ENCODE results near the gene IYD.
"Not testable (repeated sequence)": the region's sequence is repeated elsewhere in the genome, so short reads cannot be mapped to it uniquely, and the experiment has no call there.

The IYD gene

GRCh38 chr6:150352321-150353296 is 16.2 kb upstream of the IYD start:
- no peak for DNase-seq

DNA sequence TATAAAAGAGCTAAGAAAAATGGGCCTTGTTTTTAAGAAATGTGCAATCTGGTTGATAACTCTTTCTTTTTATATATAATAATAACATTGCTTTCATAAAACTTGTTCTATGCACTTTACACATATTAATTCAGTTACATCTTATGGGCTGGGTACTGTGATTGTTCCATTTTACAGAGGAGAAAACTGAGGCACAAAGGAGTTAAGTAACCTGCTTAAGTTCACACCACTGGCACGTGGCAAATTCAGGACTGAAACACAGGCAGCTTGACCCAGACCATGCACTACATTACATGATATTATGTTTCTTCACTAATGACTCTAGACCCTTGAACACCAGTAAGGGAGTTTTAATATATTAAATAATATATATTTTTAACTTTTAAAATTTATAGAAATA is 15.4 kb upstream of the IYD start:
- no peak for DNase-seq

DNA sequence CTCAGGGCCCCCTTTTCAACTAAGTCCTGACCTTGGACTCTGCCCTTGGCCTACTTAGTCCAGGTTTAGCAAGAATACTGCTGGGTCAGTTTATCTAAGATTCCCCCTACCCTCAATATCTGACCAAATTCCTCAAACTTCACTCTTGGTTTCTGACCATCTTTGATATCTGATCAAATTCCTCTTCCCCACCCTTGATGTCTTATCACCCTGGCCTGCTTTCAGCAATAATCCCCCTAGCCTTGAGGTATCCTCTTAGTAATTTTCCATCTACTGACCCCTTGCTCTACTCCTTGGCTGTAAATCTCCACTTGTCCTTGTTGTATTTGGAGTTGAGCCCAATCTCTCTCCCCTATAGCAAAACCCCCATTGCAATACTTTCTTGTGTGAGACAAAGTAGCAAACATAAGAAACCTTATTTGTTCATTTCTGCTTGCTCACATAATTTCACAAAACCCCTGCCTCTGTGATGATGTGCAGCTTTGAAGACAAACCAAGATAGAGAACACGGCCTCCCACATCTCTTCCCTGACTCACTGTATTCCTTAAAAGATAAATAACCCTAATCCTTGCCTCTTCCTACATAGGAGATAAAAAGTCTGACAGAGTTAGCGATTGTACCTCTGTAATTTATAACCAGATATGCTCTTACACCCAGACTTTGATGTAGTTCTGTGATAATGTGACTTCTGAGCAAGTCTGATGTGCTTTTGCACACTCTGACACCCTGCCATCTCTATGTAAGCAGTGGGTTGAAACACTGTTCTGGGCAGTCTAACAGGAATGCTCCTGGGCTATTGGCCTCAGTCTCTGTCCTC is 13.8 kb upstream of the IYD start:
- no peak for DNase-seq

- DNase-seq, result no peak
Measured at GRCh38 chr6:150355932-150356331, 12.9 kb upstream of the IYD start.

- DNase-seq, result no peak
Measured at GRCh38 chr6:150361876-150362275, 6.9 kb upstream of the IYD start.

GRCh38 chr6:150363733-150364132 is 5.1 kb upstream of the IYD start:
- no peak for DNase-seq

GRCh38 chr6:150366118-150366778 is 2.6 kb upstream of the IYD start:
- DNase-seq, result no peak

- DNase-seq, result no peak
Measured at GRCh38 chr6:150369408-150369807, 596 bp downstream of the IYD start.

DNA sequence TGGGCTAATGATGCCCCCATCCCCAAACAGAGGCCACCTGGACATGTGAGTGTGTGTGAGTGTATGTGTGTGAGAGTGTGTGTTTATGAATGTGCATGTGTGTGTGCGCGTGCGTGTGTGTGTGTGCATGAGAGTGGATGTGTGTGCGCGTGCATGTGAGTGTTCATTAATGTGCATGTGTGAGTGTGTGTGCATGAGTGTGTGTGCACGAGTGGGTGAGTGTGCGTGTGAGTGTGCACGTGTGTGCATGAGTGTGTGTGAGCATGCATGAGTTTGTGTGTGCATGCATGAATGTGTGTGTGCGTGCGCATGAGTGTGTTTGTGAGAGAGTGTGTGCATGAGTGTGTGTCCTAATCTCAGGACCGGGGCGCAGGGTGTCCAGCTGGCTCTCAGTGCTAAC is 1.3 kb downstream of the IYD start:
- no peak for DNase-seq

GRCh38 chr6:150371356-150371755 is 2.5 kb downstream of the IYD start:
- DNase-seq, result no peak

- DNase-seq, result no peak
Measured at GRCh38 chr6:150372051-150372450, 3.2 kb downstream of the IYD start.

- no peak for DNase-seq
Measured at GRCh38 chr6:150373260-150373701, 4.5 kb downstream of the IYD start.

DNA sequence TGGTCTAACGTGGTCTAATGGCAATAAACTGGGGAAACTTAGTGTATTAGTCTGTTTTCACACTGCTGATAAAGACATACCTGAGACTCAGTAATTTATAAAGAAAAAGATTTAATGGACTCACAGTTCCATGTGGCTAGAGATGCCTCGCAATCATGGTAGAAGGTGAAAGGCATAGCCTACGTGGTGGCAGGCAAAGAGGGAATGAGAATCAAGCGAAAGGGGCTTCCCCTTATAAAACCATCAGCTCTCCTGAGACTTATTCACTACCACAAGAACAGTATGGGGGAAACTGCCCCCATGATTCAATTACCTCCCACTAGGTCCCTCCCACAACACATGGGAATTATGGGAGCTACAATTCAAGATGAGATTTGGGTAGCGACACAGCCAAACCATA is 5.5 kb downstream of the IYD start:
- DNase-seq, result not testable (repeated sequence)

- no peak for DNase-seq
Measured at GRCh38 chr6:150377211-150377781, 8.5 kb downstream of the IYD start.

GRCh38 chr6:150380256-150380655 is 11.4 kb downstream of the IYD start:
- DNase-seq, result no peak

DNA sequence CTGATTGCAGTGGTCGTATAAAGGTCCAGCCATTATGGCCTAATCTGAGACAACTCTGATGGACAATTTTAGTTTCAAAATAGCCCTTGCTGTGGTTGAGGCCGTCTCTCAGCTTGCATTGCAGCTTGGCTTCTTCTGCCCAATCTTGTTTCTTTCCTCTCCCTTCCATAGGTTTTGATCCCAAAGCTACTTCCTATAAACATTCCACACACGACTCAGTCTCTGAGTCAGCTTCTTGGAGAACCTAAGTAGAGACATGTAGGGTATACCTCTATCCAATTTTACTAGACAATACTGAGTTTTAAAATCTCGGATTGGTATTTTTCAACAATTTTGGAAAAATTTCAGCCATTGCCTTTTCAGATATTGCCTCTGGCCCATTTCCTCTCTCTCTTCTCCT is 13.4 kb downstream of the IYD start:
- DNase-seq, result no peak

DNA sequence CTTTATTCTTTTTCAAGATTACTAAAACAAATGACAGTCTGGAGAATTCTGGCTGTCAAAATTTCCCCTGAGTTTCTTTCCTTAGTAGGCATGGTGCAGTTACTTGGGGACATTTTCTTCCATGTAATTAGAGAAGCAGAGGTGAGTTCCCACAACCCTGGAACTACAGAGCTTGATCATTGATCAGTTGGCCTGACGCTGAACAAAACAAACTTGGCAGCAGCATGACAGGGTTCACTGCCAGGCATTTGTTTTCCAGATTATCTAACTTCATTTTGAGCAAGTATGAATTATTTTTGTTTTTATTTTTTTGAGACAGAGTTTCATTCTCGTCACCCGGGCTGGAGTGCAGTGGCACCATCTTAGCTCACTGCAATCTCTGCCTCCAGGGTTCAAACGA is 22.6 kb downstream of the IYD start:
- no peak for DNase-seq

- no peak for DNase-seq
Measured at GRCh38 chr6:150391890-150392289, 23.1 kb downstream of the IYD start.

DNA sequence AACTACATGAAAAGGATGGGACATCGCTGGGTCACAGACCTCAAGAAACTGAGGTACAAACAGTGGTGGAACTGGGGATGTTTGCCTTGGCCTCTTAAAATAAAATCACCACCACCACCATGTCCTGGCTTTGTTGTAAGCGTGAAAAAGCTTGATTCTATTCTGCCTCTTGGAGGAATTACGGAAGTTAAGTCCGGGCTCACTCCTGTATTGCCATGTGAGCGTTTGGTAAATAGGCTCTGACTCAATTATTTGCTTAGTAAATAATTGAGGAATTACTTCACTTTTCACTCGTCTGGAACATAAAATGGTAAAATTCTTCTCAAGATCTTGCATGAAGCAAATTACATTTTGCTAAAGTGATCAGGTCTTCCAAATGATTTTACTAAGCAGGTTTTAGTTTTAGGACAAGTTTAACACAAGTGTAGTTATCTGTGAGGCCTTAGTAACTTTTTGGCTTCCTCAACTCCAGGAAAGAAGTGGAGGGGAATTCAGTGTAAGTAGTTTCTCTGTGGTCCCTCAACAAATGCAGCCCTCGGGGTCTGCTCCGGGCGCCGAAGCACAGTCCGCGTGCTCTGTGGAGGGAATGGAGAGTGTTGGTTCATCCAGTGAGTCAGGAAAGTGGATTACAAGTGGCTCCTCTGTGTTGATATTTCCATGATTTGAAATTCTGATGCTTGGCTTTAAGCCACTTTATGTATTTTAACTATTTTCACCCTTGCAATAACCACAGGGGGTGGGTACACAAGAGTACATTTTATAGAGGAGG is 23.8 kb downstream of the IYD start:
- DNase-seq, result no peak

DNA sequence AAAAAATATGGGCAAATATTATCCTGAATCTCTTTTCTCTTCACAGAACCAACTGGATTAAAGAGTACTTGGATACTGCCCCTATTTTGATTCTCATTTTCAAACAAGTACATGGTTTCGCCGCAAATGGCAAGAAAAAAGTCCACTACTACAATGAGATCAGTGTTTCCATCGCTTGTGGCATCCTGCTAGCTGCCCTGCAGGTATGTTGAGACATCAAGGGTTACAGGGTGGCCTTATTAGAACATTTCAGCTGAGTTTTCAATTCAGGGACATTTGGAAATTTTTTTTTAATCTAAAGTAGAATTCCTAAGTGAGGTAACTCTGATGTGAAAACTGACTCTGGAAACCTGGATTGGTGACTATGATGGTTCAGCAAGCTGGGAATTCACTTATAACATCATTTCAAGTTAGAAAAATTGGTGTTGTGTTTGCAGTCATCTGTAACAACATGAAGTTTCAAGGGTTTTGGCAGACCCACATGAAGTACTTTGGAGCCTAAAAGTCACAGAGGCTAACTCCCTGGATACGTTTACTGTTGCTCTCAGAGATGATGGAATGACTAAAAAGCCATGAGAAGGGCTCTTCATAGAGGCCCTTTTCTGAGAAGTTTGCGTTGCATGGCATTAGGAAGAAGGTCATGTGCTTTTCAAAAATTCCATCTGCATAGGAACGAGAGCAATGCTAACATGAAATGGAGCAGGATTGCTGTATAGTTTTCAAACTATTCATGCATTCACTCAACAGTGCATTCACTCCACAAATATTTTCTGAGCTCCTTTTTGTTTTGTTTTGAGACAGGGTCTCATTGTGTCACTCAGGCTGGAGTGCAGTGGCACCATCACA is 25.5 kb downstream of the IYD start:
- no peak for DNase-seq

- DNase-seq, result no peak
Measured at GRCh38 chr6:150394899-150395295, 26.1 kb downstream of the IYD start.

Data from NCI-H146 (cell line).